GM21360 (cell line): ENCODE measurements around the gene ATG2B.

Experiments used
- ATAC-seq: cut with Tn5 transposase; IDR thresholded peaks from one replicate; pipeline ENCODE4 v1.9.1; 2021; ENCODE audit warnings: mild to moderate bottlenecking, moderate library complexity; ENCODE audit not compliant: unreplicated experiment

Gene ATG2B

DNA sequence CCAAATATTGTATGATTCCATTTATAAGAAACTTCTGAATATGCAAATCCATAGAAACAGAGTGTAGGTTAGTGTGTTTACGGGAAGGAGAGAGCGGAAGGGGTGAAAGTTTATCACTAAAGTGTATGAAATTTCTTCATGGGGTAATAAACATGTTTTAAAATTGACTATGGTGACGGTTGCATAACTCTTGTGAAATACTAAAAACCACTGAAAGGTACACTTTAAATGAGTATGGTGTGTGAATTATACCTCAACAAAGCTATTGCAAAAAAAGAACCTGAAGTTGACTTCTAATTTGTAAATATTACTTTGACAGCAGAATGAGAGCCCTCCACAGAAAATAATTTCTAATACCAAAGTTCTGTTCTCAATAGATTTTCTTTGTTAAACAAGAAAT is 47.1 kb downstream of the ATG2B start:
- ATAC-seq, result no peak

DNA sequence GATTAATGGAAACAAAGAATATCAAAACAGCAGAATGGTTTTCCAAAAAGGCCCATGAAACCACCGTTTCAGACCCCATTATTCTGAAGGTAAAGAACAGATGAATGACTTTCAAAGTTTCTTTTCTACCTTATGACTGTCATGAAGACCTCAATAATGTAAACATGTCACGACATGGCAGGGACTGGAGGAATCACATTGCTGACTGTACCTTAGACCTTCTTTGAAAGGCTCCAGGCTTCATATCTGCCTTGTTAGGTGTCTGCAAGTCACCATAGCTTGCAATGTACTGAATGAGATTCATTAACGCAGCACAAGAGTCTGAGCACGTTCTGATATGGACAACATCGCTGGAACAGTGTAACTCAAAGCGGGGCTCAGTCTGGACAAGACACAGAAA is 52.2 kb downstream of the ATG2B start:
- ATAC-seq, result no peak

DNA sequence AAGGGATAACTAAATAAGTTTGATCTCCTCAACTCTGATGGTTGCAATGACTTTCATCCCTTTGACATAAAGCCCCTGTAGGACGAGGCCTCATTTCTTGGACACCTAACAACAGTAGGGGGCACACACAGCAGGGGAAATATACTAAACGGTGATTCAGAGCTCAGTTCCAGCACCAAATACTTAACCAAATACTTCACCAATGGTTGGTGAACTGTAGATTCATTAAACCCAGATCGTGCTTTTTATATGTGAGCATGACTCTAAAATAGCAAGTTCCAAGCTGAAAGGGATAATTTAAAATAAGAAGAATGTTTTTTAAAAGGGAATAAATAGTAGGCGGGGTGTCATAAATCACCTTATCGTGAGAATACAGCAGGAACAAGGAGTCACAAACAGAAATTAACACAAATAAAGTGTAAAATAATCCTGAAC is 53.2 kb downstream of the ATG2B start:
- no peak for ATAC-seq

DNA sequence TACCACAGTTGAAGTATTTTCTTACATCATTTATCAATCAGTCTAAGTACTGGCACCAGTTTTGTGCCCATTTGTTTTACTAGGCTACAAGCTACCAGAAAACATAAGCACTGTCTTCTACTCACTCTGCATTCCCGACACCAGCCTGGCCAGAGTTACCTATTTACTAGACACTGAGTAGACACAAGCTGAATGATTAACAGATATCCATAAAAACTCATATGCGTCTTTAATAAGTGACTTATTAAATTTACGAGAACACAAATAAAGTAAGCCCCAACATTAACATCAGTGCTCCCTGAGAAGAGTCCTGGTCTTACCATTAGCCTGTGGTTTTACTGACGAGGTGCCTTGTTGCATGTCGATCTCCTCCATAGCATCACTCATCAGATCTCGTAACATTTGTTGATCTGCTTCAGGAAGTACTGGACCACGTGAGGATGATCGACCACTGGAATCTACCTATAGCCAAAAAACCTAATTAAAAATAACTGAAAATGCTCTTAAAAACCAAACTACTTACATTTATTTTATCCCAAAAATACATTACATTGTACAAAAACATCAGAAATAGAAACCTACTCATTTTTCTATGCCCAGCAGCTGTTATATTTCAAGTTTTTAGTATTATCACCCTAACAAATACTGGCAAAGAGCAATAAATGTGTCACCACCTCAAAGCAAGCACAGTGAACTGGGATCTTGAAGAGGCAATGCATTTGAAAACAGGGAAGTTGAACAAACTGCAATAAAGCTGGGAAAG is 53.8 kb downstream of the ATG2B start:
- no peak for ATAC-seq

DNA sequence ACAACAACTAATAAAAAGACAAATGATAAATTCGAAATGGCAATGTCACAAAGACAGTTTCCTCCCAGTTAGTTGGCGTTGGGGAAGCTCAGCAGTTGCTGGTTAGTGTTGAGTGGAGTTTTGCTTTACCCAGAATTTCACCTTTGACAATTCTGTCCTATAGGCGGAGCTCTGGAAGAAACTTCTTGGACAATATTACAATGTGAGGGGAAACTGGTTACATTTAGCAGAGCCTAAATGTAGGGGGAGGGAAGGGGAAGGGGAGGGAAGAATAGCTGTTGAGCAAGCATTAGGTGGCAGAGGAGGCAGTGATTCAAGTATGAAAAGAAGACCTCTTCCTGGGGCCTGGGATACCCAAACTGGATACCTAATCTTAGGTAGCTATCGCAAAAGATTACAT is 55.7 kb downstream of the ATG2B start:
- ATAC-seq, result no peak

DNA sequence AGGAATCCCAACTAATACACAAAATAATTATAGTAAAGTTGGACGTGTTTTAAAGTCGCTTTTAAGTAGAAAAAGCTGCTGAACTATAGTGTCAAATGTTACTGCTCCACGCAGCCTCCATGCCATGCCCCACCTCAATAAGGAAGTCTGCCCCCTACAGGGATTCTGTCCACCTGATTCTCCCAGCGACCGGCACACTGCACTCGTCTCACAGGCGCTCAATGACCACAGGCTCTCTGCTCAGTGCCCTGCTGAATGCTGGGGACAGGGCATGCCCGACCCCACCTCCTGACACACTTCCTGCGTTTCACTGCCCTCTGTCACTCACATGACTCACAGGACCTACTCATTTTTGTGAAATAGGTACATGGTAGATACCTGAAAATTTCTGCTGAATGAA is 58.2 kb downstream of the ATG2B start:
- no peak for ATAC-seq

DNA sequence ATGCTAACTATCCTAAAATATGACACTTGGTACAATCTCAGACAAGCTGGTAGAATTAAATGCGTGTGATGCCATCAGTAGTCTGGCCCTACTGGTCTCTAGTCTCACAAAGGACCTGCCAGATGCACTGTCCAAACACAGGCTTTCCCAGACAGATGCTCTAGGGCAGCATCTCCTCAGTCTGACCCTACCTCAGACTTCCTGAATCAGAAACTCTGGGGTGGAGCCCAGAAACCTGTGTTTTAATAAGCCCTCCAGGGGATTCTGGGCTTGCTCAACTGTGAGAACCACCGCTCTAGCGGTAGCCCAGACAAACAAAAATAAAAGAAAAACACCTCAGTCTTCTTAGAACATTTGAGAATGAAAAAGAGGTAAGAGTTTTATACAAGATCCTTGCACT is 59.2 kb downstream of the ATG2B start:
- ATAC-seq, result no peak

DNA sequence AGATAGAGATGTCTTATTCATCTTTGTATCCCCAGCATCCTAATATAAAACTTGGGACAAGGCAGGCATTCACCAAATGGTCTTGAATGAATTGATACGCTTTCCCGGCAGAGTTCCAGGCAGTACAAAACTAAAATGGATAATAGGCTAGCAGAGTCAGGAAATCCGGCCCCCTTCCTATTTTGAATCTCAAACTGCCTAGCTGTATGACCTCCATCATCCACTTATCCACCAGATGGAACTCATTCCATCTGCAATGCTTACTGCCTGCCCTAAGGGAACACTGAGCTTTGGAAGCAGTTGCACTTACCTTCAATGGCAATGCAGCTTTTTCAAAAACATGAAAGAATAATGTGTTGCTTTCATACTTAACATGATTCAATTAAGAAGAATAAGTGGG is 63.7 kb downstream of the ATG2B start:
- ATAC-seq, result no peak

DNA sequence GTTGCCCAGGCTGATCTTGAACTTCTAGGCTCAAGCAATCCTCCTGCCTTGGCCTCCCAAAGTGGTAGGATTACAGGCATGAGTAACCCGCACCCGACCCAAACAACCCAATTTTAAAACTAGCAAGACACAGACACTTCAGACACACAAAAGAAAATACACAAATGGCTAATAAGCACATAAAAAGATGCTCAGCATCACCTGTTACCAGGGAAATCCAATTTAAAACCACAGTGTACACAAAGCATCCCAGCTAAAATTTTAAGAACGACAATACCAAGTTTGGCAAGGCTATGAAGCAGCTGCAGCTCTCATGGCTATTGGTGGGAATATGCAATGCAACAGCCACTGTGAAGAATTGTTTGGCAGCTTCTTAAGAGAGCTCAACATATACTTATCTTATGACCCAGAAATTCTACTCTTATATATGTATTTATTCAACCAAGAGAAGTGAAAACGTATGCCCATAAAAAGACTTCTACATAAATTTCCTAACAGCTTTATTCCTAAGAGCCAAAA is 65.1 kb downstream of the ATG2B start:
- no peak for ATAC-seq

DNA sequence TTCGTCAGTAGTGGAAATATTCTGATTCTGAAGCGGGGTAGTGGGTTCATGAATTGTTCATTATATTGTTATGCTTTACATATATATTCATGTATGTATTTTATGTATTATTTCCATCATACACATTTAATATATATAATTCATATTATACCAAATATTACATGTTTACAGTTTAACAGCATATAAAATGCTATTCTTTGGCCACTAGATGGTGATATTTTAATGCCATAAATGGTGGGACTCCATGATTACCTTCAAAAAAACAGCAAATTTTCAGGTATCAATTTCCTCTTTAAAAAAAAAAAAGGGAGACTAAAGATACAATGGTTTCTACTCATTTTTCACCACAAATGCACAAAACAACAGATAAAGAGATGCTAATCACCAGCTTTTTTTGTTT is 66.1 kb downstream of the ATG2B start:
- ATAC-seq, result no peak

DNA sequence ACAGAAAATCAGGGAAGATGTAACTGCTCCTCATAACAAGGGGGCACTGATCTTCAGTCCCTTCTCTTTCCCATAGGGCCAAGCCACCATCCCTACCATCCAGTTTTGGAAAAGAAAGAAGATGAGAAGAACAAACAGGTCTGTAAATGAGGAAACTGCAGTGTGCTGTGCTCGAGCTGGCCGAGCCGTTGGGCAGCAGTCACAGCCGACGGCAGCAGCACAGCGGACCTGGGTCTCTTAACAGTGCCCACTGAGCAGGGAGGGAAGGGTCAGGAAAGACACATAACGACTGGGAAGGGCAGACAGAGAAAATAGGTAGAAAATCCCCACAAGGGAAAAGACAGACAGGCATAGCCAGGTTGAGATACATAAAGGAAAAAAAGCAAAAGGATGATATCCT is 68.9 kb downstream of the ATG2B start:
- ATAC-seq, result no peak

DNA sequence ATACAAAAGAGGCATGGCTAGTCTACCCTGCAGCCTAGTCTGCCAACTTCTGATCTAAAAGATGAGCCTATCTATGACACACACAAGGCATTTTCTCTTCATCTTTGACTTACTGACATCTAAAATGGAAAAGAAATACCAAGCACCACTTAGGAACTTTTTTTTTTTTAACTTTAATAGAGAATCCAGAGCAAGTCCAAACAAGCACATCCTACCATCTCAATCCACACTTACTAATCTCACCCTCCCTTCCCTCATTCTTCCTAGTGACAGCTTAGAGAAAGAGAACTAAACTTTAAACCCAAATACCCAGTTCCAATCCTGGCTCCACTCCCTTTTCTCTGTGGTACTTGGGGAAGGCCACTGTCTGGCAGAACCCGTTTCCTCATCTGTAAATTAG is 75.3 kb downstream of the ATG2B start:
- no peak for ATAC-seq

DNA sequence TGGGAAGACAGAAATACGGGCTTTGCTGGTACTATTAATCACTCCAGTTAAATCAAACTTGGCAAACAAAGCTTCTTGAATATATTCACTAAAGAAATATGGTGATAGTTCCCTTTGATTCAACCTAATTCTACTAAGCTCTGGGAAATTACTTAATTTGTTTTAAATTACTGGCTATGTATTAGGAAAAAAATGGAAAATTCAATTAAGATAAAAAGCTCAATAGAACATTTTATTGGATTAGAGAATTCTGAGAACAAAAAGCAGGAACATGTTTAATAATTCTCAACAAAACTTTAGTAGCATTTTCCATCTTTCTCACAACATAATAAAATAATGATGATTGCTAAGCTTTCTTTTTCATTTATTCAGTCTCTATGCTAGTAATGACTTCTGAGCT is 76.9 kb downstream of the ATG2B start:
- no peak for ATAC-seq

DNA sequence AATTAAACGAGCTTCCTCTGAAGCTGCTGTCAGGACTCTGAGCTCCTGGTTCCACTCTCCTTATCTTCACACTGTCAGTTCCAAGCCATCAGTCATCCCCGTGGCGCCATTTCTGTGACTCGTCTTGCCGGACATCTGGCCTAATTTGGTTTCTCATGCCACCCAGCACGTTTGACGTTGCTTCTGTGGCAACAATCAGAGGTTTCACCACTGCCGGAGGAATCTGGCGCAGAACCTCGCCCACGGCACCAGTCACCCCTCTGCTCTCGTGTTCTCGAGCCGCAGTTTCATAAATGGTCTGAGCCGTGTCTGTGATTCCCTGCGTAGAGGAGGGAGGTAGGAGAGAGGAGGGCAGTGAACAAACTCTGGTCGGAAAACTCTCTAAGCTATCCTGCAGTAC is 77.5 kb downstream of the ATG2B start:
- ATAC-seq, result no peak

DNA sequence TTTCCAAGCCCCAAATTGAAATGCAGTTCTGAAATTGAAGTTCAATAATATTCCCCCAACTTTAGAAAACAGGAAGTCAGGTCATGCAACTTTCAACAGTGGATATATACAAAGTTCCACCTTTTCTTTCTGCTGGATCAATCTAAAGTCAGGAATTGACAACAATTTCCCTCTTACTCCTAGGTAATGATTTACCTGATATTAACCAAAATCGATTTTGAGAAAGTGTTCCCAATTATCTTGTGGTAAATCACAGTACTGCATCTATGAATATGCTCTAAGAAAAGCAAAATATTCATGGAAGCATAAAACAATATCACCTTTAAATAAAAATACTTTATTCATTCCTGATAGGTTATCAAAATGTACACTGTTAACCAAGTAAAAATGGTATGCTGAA is 78.7 kb downstream of the ATG2B start:
- ATAC-seq, result no peak

DNA sequence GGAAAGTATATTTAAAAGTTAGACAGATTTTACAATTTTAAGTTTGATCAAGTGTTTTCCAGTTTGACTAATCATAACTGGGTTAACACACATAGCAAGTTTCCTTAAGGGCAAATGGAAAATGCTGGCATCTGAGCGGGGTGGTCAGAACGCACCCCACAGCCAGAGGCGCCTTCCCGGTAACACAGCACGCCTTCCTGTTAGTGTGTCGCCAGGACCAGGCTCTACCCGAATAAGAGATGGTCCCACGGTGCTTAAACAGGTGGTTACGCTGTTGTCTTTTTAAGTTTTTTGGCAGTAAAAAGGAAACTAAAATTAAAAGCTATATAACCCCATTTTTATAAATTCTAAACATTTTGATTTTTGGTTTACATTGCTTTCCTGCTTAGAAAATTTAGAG is 79.1 kb downstream of the ATG2B start:
- no peak for ATAC-seq

DNA sequence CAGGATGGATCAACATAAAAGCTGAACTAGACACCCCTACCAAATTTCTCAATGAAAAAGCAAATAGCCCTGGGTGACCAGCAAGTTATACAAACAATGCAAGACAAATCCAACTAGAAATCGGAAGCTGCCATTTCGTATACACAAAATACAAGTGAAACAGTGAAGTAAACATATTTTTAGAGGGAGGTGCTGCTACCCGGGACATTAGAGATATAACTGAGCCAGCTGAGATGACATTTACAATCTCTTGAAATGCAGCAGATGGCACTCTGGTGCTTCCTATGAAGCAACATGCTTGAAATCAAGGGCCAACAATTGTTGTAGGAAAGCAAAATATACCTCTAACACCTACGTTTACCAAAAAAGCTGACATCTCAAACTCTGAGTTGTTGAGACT is 81.7 kb downstream of the ATG2B start:
- no peak for ATAC-seq

DNA sequence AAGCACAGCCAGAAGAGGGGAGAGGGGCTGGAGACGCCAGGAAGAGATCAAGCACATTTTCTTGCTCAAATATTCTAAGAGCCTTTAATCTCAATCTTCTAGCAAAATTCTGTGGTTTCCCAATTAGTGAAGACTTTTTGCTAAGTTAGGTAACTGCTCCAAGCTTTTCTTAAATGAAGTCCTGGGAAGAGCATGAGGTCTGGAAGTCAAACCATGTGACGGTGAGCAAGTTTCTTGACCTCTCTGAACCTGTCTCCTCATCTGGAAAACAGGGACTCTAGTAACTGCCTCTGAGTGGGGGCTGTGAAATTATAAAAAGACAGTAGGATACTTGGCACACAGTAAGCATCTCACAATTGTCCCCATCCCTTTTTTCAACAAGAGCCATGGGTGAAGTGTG is 83.0 kb downstream of the ATG2B start:
- no peak for ATAC-seq

DNA sequence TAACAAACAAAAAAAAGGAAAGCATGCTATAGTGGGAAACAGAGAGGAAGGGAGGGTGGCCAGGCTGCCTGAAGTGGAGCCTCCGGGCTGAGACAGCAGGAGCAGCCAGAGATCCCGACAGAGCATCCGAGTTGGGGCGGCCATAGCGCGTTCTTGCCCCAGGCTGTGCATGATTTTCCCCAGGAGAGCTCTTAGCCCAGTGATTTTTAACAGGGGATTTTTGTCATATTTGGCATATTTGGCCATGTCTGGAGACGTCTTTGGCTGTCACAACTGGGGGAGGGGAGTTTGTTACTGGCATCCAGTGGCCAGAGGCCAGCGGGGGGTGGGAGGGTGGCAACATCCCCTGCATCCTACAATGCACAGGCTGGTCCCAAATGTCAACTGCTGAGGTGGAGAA is 83.6 kb downstream of the ATG2B start:
- ATAC-seq, result no peak

DNA sequence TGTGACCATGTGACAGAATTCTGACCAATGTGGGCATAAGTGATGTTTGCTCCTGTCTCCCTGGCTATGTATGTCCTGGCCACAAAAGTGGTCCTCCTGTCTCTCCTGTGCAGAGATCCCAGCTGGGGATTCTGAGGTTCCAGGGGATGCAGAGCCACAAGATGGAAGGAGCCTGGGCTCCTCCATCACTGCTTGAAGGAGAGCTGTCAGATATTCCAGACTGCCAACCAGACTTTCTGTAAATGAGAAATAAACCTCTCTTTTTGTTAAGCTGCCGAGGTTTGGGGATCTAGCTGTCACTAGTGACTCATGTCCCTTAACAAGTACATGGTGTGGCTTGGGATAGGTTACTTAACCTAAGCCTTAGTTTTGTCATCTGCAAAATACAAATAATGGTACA is 85.3 kb downstream of the ATG2B start:
- ATAC-seq, result no peak

DNA sequence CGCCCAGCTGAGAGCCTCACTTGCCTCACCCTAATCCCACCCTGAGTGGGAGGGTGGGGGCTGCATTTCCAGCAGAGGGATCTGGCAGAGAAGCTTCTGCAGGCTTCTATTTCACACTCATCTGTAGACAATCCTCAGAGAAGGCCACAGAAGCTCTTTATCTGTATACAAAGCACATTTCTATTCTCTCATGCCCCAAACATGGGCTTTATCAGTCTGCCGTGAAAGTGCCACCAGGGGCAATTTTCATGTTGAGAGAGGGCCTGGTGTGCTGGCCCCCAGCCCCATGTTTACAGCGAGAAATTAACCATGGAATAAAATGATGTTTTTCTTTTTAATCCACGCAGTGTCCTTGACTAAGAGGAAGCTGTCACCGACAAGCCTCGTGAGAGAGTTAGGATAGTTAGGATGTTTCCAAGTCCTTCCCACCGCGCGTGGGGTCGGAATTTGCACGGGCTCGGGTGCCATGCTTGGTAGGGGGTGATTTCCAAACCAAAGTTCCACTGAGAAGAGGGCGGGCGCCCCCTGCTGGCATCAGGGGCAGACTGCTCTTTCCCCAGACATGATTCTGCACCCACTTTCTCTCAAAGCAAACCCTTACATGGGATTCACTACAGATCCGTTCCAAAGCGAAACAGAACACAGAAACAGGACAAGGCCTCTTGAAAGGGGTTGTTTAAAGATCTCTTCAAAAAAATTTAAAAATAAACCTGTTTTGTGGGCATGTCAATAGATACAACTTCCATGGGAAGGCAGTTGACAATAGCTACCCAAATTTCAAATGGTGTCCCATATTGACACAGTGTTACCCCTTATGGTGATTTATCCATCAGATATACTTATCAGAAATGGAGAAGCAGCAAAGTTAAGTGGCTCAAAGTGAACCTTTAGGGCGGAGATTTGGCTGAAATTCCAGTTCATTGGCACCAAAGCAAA is 87.7 kb downstream of the ATG2B start:
- ATAC-seq, result no peak

DNA sequence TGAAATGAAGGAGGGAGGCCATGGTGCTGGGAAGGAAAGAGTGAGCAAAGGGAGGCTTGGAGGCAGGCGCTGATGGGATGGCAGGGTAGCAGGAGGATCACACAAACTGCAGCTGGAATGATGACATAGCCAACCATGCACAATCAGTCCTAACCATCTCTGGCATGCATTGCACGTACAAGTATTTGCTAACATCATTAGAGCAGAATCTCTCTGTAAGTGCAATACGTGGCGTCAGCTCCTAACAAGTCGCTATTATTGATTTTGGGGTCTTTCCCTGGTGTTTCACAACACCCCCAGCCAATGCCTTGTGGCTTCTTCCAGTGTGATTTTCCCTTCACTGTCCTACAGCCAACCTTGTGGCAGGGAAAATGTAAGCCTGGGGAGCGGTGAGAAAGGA is 88.6 kb downstream of the ATG2B start:
- no peak for ATAC-seq
